ENCODE results near the gene CD37.
"Not testable (repeated sequence)": the region's sequence is repeated elsewhere in the genome, so short reads cannot be mapped to it uniquely, and the experiment has no call there.

CD37 gene

GRCh38 chr19:49331187-49331586 lies 4.0 kb upstream of the CD37 start:
- DNase-seq, result not testable (repeated sequence)

GRCh38 chr19:49331616-49332055 lies 3.6 kb upstream of the CD37 start:
- DNase-seq, result peak; percentile 48

- not testable (repeated sequence) for DNase-seq
These were observed 2.4 kb upstream of the CD37 start for GRCh38 chr19:49332691-49333417.

- DNase-seq, result no peak
These were observed 1.8 kb upstream of the CD37 start for GRCh38 chr19:49333418-49333805.

GRCh38 chr19:49333811-49334288 lies 1.4 kb upstream of the CD37 start:
- DNase-seq, result peak; percentile 57

- DNase-seq, result peak; percentile 14
These were observed 727 bp downstream of the CD37 start for GRCh38 chr19:49335784-49336481.

- DNase-seq, result no peak
These were observed 1.5 kb downstream of the CD37 start for GRCh38 chr19:49336482-49337266.

GRCh38 chr19:49337267-49338022 lies 2.2 kb downstream of the CD37 start:
- DNase-seq, result no peak

GRCh38 chr19:49338023-49338677 lies 2.9 kb downstream of the CD37 start:
- DNase-seq, result no peak

- DNase-seq, result no peak
These were observed 3.6 kb downstream of the CD37 start for GRCh38 chr19:49338691-49339300.

- no peak for DNase-seq
These were observed 4.3 kb downstream of the CD37 start for GRCh38 chr19:49339301-49340068.

GRCh38 chr19:49340069-49340864 lies 5.1 kb downstream of the CD37 start:
- DNase-seq, result no peak

- DNase-seq, result no peak
These were observed 5.9 kb downstream of the CD37 start for GRCh38 chr19:49340865-49341718.

- DNase-seq, result no peak
These were observed 7.1 kb downstream of the CD37 start for GRCh38 chr19:49342291-49342721.

- no peak for DNase-seq
These were observed 7.9 kb downstream of the CD37 start for GRCh38 chr19:49343123-49343522.

GRCh38 chr19:49344505-49345423 lies 9.6 kb downstream of the CD37 start:
- DNase-seq, result no peak

GRCh38 chr19:49347191-49347590 lies 12.0 kb downstream of the CD37 start:
- DNase-seq, result no peak

GRCh38 chr19:49347835-49348234 lies 12.6 kb downstream of the CD37 start:
- DNase-seq, result no peak
